Thoracic aorta (tissue), 2 donors: Measurements from ENCODE around the gene LHX5. TPM values are rescaled to one million over a fixed set of nuclear protein-coding genes. Genes with fewer than 3 reads are reported as not detected.

Experiments
- ATAC-seq: fragments of 150-250 bp; one replicate; pipeline ENCODE4 v1.8.0; 2017; ENCODE audit warnings: low read depth; ENCODE audit not compliant: insufficient number of reproducible peaks, low FRiP score
- DNase-seq: peaks from one replicate; pipeline ENCODE4 v3.0.0-alpha.2; 2020; ENCODE audit warnings: low spot score
- H3K27ac ChIP-seq, 2 donors: fragments of 200-600 bp; sonication (generic); 1 replicate in 1 of 2; 2 replicates in 1 of 2; pipeline ENCODE4 v1.5.1; 2016; ENCODE audit warnings: mild to moderate bottlenecking in 2 of 2, moderate library complexity in 2 of 2
- H3K27me3 ChIP-seq: fragments of 200-600 bp; sonication (generic); replicated peaks from 2 replicates; pipeline ENCODE4 v1.6.0; 2016; ENCODE audit warnings: mild to moderate bottlenecking; ENCODE audit not compliant: insufficient read depth
- H3K36me3 ChIP-seq: fragments of 200-600 bp; sonication (generic); one replicate; pipeline ENCODE4 v1.5.1; 2016
- H3K4me1 ChIP-seq, 2 donors: fragments of 200-600 bp; sonication (generic); 1 replicate in 1 of 2; 2 replicates in 1 of 2; pipeline versions ENCODE4 v1.5.1 to v1.6.0; 2016; ENCODE audit warnings: low read depth in 2 of 2, mild to moderate bottlenecking in 1 of 2; ENCODE audit not compliant: control insufficient read depth in 1 of 2
- H3K4me3 ChIP-seq: fragments of 200-600 bp; sonication (generic); 2 replicates; pipeline ENCODE4 v1.5.1; 2016; ENCODE audit warnings: mild to moderate bottlenecking
- H3K9me3 ChIP-seq: fragments of 200-600 bp; sonication (generic); 2 replicates; pipeline ENCODE4 v1.5.1; 2016
- CTCF ChIP-seq: fragments of 200-600 bp; sonication (generic); IDR thresholded peaks from one replicate; pipeline ENCODE4 v1.5.1; 2019; ENCODE audit warnings: antibody characterized with exemption
- total RNA-seq, 2 donors: library from RNA; depleted of rRNA; stranded (reverse); fragments of >200 nt; gene quantifications; one replicate each; pipeline versions ENCODE4 v1.1.0 to v1.2.3, GENCODE V29; 2016

Gene LHX5
- total RNA-seq, 2 donors from 2014 or later, result not detected

DNA sequence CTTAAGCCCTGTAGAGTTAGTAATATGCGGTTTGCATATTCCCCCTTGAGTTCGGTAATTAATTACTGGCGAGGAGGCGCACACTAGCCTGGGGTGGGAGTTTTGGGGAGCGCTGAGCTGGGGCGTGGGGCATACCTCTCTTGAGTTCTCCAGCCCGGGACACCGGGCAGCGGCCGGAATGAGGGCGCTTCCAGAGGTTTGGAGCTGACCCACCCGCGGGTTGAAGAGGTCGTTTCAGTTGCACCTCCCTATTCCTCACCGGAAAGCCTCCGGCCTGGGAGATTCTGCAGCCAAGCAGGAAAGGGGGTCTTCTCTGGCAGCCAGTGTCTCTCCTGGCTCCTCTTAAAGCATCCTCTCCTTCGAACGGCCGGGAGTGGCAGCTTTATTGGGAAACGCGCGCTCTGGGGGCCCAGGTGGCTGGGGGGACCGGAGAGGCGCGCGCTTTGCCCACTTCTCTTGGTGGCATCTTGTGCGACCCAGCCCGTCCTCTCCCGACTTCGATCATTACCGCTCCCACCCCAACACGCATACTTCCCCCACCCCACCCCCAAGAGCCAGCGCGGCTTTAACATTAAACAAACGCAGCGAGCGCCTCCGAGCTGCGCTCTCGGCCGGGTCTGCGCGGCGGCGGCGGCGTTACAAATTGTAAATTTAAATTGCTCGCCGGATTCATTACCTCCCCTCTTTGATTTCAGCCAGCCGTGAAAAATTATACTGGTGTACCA lies 3.9 kb upstream of the LHX5 start:
- H3K4me3 ChIP-seq, result no peak overlapping the region
- peaks cover 0 to 11% of the 10 kb centered on the region in 2 donors for H3K4me1 ChIP-seq
- no peak for DNase-seq
- H3K9me3 ChIP-seq, result no peaks in the 10 kb centered on the region
- no peaks in the 10 kb centered on the region for H3K36me3 ChIP-seq
- no peak for ATAC-seq
- TF ChIP-seq CTCF, result no peak
- H3K27ac ChIP-seq, result no peak overlapping the region
- no peaks in the 10 kb centered on the region for H3K27me3 ChIP-seq

DNA sequence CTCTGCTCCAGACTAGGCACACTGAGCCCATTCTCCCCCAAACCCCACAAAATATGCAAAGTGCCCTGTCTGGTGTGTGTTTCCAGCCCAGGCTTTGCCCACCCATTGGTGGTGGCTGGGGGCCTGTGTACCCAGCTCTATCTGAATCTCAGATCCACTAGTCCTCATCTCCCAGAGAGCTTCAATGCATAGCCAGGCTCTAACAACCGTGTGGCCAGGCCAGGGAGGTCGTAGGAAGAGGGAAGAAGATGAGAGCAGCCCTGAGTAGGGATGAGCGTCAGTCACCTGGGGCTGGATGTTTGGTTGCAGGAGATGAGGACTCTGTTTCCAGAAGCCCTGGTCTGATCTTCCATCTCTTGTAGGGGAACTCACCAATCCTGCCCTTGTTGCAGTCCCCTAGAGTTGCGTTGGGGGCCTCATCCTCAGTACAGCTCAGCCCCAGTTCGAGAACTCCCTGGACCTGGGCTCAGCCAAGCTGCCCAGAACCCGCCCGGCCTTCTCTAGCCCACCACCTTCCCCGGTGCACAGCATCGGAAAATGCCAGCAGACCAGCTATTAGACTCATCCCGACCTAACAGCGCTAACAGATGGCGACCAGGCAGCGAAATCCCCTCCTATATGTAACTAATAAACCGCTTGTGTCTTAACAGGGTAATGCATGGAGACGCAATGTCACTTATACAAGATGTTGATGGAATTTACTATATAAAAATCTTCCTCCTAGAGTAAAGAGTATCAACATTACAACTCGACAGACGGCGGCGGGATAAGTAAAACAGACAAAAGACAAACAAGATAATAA lies 3.2 kb upstream of the LHX5 start:
- peaks cover 0 to 11% of the 10 kb centered on the region in 2 donors for H3K4me1 ChIP-seq
- no peak for ATAC-seq
- no peaks in the 10 kb centered on the region for H3K9me3 ChIP-seq
- H3K27ac ChIP-seq, result no peak overlapping the region
- TF ChIP-seq CTCF, result no peak
- DNase-seq, result no peak
- H3K4me3 ChIP-seq, result no peak overlapping the region
- H3K36me3 ChIP-seq, result no peaks in the 10 kb centered on the region
- peaks cover under 1% of the 10 kb centered on the region for H3K27me3 ChIP-seq

GRCh38 chr12:113473942-113474341 lies 2.3 kb upstream of the LHX5 start:
- Histone ChIP-seq H3K4me3 (no peak overlapping the region), H3K9me3 (no peaks in the 10 kb centered on the region), H3K4me1 (peaks cover 0 to 11% of the 10 kb centered on the region in 2 donors), H3K36me3 (no peaks in the 10 kb centered on the region), H3K27me3 (peaks cover 8% of the 10 kb centered on the region), H3K27ac (no peak overlapping the region)
- ATAC-seq (no peak), DNase-seq (no peak)
- TF ChIP-seq CTCF, result no peak

DNA sequence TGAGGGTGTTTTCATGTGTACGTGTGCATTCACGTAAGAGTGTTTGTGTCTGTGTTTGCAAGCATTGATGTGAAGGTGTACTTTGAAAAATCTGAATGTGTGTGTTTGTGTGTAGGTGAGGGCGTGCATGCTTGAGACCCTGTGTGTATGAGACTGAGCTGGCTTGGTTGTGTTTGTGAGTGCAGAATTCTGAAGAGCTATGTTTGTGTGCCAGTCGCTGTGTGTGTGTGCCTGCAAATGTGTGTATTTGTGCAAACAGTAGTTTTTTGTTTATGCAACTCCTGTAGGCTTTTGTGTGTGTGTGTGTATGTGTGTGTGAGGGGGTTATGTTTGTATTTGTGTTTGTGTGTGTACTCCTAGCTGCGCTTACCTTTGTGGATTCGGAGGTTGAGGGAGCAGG lies 1.7 kb upstream of the LHX5 start:
- no peak overlapping the region for H3K27ac ChIP-seq
- no peaks in the 10 kb centered on the region for H3K36me3 ChIP-seq
- H3K4me1 ChIP-seq, result peaks cover 0 to 11% of the 10 kb centered on the region in 2 donors
- DNase-seq (no peak), ATAC-seq (no peak)
- H3K27me3 ChIP-seq, result peaks cover 8% of the 10 kb centered on the region
- H3K4me3 ChIP-seq, result no peak overlapping the region
- TF ChIP-seq CTCF, result no peak
- no peaks in the 10 kb centered on the region for H3K9me3 ChIP-seq
